ENCODE results near the gene PRKRIP1.
"Not testable (repeated sequence)": the region's sequence is repeated elsewhere in the genome, so short reads cannot be mapped to it uniquely, and the experiment has no call there.

Gene PRKRIP1

DNA sequence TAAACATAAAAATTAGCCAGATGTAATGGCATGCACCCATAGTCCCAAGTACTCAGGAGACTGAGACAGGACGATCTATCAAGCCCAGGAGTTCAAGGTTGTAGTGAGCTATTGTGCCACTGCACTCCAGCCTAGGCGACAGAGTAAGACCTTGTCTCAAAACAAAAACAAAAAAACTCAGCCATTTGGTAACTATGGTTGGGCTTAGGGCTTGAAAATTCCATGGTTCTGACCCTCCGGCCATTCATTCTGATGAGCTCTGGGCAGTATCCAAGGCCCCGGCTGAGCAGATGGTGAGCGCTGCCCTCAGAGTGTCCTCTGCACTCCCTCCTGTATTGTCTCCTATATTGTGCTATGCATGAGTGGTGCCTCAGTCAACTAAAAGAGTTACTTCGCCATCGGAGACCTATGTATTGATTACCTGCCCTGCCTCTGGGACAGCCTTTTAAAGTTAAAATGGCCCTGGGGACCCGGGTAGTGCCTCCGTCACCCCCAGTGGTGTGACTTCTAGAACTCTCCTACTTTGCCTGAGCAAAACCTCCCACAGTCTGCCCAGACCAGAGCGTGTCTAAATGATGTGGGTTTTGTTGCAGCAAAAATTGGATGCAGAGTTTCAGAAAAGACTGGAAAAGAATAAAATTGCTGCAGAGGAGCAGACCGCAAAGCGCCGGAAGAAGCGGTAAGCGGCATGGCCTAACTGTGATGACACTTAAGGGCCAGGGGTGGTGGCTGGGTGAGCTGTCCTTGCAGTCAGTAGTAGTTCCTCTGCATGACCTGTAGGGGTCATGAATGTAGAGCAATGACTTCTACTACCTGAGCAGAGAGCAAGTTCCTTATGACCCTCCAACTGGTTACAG, 8.1 kb downstream of the PRKRIP1 start:
- no peak for DNase-seq

- not testable (repeated sequence) for DNase-seq
Observed at GRCh38 chr7:102404862-102405188, 8.7 kb downstream of the PRKRIP1 start.

- DNase-seq, result no peak
Observed at GRCh38 chr7:102407910-102408309, 11.7 kb downstream of the PRKRIP1 start.

GRCh38 chr7:102408530-102408929, 12.4 kb downstream of the PRKRIP1 start:
- DNase-seq, result not testable (repeated sequence)

DNA sequence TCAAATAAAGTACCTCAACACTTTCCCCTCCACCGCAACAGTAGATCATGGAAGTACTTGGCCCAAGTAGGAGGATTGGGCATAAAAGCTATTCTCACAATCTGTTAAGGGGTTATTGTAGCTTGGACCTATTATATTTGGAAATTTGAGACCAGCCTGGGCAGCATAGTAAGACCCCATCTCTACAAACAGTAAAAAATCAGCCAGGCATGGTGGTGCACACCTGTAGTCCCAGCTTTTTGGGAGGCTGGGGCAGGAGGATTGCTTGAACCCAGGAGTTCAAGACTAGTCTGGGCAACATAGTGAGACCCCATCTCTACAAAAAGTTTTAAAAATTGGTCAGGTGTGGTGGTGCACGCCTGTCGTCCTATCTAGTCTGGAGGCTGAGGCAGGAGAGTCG, 13.2 kb downstream of the PRKRIP1 start:
- no peak for DNase-seq

DNA sequence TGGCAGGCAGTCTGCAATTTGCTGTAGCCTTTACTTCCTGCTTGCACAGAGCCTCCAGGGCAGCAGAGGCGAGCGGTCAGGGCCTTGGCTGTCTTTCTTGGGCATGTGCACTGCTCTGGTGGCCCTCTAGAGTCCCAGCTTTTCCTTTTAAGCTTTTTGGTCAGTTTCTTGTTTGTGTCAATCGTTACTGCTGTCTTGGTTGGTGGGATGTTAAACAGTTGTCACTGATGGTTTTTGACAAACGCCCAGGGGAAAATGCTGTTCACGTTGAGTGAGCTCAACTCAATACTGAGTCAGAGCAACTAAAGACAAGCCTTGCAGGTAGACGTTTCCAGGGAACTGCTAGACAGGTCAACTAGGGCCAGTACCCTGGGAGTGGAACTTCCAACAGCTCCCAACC, 14.0 kb downstream of the PRKRIP1 start:
- DNase-seq, result no peak

DNA sequence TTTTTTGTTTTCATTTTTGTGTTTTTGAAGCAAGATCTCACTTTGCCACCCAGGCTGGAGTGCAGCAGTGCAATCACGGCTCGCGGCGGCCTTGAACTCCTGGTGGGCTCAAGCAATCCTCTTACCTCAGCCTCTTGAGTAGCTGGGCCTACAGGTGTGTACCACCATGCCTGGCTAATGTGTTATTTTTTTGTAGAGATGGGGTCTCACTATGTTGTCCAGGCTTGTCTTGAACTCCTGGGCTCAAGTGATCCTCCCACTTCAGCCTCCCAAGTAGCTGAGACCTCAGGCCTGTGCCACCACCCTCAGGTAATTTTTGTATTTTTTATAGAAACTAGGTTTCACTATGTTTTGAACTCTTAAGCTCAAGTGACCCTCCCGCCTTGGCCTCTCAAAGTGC, 14.8 kb downstream of the PRKRIP1 start:
- no peak for DNase-seq

- DNase-seq, result no peak
Observed at GRCh38 chr7:102412548-102412947, 16.4 kb downstream of the PRKRIP1 start.

DNA sequence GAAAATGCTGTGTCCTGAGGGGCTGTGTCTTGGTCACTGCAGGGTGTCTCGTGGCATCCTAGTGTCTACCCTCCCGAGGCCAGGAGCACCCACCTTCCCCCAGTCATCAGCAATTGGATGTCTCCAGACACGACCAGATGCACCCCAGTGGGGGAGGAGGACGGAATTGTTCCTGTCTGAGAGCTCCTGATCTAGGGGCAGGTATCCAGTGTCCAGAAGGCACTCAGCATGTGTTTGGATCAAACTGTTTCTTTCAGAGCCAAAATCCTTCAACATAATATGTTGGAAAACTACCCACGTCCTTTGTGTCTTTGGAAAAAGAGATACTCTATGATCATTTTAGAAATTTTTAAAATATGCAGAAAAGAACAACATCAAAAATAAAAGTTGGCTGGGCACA, 16.9 kb downstream of the PRKRIP1 start:
- no peak for DNase-seq

DNA sequence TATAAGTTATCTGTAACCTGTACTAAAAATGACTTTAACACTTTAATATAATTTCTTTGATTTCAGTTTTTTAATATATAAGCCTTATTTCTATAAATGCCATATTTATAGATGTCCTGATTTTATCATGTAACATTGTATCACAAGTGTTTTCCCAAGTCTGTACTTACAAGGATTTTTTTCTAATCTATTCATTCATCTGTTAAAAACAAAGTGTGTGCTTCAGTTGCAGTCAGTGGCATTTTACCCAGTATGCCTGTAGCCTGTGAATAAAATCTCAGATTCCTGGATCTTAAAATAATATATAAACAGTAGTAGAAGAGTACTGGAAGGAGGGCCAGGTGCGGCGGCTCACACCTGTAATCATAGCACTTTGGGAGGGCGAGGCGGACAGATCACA, 17.4 kb downstream of the PRKRIP1 start:
- DNase-seq, result no peak

GRCh38 chr7:102415685-102416225, 19.6 kb downstream of the PRKRIP1 start:
- DNase-seq, result peak; percentile 47

DNA sequence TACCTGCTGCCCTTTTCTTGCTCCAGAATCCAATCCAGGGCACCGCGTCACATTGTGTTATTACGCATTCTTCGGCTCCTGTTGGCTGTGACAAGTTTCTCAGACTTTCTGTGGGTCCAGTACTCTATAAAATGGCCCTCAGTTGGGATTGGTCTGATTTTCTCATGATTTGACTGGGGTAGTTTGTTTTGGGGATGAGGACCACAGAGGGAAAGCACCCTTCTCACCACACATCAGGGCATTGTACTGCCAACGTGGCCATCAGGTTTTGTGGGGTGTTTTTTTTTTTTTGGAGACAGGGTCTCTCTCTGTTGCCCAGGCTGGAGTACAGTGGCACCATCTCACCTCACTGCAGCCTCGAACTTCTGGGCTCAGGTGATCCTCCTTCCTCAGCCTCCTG, 20.2 kb downstream of the PRKRIP1 start:
- DNase-seq, result no peak

GRCh38 chr7:102417105-102417504, 20.9 kb downstream of the PRKRIP1 start:
- DNase-seq, result no peak

GRCh38 chr7:102418592-102418991, 22.4 kb downstream of the PRKRIP1 start:
- no peak for DNase-seq

DNA sequence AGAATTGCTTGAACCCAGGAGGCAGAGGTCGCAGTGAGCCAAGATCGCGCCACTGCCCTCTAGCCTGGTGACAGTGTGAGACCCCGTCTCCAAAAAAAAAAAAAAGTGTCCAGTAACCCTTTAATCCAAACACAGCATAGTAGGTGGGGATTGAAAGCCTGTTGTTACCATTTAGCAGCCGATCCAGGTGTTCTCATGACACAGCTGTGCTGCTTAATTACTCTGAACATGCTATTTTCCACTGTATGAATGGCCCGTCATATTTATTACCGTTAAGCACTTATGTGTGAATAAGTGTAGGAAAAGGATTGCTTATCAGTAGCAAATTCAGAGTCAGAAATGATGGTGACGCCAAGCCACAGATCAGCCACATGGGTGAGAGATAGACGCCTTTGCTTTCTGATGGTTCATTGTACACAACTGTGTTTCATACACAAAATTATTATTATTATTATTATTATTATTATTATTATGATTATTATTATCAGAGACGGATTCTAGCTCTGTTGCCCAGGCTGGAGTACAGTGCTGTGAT, 25.6 kb downstream of the PRKRIP1 start:
- DNase-seq, result no peak

GRCh38 chr7:102424129-102424551, 28.0 kb downstream of the PRKRIP1 start:
- no peak for DNase-seq

DNA sequence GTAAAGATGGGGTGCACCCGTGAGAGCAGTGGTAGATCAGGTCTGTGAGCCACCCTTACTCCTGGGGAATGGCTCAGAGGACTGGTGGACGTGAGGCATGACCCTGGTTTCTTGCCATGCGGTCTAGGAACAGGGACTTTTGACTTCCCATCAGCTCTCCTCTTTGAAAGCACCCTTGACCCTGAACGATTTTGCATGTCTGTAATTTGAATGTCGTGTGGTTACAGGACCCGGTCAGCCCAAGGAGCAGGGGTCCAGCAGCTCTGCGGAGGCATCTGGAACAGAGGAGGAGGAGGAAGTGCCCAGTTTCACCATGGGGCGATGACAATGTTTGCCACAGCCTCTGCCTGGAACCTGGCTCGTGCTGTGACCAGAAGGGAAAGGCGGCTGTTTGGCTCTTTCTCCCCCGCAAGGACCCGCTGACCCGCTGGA, 28.6 kb downstream of the PRKRIP1 start:
- DNase-seq, result no peak

- DNase-seq, result peak; percentile 71
Observed at GRCh38 chr7:102425639-102426267, 29.6 kb downstream of the PRKRIP1 start.

DNA sequence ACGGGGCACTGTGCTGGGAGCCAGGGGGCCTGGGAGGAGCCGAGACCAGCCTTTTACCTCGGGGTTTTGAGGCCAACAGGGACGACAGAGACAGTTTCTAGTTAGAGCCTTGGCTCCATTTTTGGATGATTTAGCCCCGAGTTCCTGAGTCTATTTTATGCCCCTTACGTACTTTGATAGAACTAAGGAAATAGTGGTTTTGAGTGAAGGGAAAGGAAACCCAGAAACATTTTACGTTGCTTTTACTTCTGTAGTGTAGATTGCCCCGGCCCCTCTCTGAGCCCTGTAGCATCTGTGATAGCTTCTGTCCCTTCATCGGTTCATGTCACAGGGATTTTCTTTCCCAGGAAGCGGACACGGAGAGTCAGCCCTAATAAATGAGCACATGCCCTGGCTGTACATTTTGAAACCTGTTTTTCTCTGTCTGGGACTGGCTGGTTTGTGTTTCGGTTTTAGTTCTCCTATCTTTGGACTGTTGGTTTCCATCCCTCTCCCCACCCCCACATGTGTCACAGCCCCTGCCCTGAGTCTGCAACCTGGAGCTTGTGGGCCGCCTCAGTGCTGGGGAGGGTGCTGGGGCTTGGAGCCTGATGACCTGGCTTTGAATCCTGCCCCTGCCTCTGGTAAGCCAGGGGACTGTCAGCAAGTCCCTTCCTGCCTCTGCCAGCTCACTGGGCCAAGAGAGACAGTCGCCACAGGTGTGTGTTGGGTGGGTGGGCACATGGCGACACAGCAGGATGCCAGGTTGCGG, 30.3 kb downstream of the PRKRIP1 start:
- peak; percentile 30 for DNase-seq

- no peak for DNase-seq
Observed at GRCh38 chr7:102427019-102427405, 30.8 kb downstream of the PRKRIP1 start.

DNA sequence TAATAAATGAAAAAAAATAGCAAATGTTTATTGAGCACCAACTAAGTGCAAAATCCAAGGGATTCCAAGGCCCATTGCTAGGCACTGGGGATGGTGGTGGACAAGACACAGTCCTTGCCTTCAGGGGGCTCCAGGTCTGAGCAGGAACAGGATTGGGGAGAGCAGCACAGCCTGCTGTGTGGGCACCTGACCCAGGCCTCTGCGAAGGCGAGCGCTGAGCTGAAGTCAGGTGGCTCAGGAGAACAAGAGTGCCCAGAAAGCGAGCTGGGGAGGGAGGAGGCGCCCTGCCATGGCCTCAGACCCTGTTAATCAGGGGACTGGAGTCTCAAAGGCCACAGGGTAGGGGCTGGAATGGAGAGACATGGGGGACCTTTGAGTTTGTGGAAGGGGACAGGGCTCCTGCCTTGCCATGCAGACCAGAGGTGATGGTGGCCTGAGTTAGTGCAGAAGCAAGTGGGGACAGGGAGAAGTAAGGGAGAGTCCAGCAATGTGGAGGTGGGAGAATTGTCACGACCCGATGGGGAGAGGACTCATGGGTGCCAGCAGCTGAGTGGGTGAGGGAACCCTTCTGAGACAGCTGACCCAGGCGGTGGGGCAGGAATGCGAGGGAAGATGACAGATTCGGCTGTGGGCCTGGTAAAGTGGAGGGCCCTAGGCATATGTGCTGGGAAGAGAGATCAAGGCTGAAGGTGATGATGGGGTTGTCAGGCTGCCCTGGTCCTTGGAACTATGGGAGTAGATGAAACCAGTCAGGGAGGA, 33.2 kb downstream of the PRKRIP1 start:
- DNase-seq, result no peak

DNA sequence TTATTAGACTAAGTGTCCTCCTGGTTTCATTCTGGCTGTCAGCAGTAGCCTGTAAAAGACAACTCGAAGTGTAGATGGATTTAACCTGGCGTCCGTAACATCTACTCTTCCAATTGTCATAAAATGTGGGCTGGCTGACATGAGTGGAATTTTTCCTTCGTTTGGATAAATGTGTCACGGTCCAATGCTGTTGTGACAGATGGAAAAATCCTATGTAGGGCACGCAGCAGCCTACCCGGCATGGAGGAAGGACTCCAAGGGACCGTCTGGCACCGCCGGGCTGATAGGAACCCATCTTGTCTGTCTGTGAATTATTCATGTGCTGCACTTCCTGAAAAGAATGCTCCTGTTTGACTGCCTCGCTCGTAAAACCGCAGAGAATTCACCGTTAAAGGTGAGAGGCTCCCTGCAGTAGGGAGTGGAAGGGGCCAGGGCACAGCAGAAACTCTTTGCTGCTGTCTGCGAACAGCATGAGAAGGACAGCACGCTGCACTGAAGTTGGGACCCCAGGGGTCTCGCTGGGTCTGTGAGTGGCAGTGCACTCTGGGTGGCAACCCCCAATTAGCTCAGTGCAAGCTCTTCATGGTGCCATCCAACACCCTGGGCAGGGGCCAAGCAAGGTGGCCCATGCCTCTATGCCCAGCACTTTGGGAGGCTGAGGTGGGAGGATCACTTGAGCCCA, 35.6 kb downstream of the PRKRIP1 start:
- DNase-seq, result peak; percentile 39
